DOHH2 (cell line): ENCODE results near the gene C6orf47.

Experiments
- EZH2phosphoT487 ChIP-seq: fragments of 200-600 bp; sonication (generic); IDR thresholded peaks from 2 replicates; pipeline ENCODE4 v1.6.1; 2017; ENCODE audit warnings: borderline replicate concordance, mild to moderate bottlenecking, antibody characterized with exemption, low read length, moderate library complexity, mixed read lengths
- TF ChIP-seq, protein P1 (sequence below): fragments of 200-600 bp; sonication (generic); IDR thresholded peaks from one replicate; pipeline ENCODE4 v1.5.1; 2014; ENCODE audit warnings: antibody characterized with exemption, mild to moderate bottlenecking, low read depth, low read length; ENCODE audit not compliant: poor library complexity, severe bottlenecking

GRCh38 chr6:31621991-31622390 lies 38.6 kb downstream of the C6orf47 start:
- TF ChIP-seq, protein P1, sequence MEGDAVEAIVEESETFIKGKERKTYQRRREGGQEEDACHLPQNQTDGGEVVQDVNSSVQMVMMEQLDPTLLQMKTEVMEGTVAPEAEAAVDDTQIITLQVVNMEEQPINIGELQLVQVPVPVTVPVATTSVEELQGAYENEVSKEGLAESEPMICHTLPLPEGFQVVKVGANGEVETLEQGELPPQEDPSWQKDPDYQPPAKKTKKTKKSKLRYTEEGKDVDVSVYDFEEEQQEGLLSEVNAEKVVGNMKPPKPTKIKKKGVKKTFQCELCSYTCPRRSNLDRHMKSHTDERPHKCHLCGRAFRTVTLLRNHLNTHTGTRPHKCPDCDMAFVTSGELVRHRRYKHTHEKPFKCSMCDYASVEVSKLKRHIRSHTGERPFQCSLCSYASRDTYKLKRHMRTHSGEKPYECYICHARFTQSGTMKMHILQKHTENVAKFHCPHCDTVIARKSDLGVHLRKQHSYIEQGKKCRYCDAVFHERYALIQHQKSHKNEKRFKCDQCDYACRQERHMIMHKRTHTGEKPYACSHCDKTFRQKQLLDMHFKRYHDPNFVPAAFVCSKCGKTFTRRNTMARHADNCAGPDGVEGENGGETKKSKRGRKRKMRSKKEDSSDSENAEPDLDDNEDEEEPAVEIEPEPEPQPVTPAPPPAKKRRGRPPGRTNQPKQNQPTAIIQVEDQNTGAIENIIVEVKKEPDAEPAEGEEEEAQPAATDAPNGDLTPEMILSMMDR = no peak
- TF ChIP-seq EZH2phosphoT487 = no peak
